Mammary epithelial cell (primary cell): Measurements from ENCODE around the gene NUP98.

ENCODE experiments used
- EZH2 ChIP-seq: IDR thresholded peaks from 2 replicates; pipeline ENCODE4 v1.6.1; 2012; ENCODE audit warnings: low read length, inconsistent platforms, borderline replicate concordance
- TF ChIP-seq, protein P1 (sequence below), 2 donors: IDR thresholded peaks in 1 of 2; conservative IDR thresholded peaks in 1 of 2; 2 replicates each; pipeline ENCODE4 v1.5.1; 2011 to 2012; ENCODE audit warnings: inconsistent platforms in 2 of 2, low read length in 2 of 2, mild to moderate bottlenecking in 2 of 2, control low read depth in 1 of 2, low read depth in 1 of 2; ENCODE audit not compliant: insufficient read depth in 1 of 2; ENCODE audit errors: extremely low read depth in 1 of 2

GRCh38 chr11:3707176-3707575 is 90.2 kb downstream of the NUP98 start:
- TF ChIP-seq, protein P1, sequence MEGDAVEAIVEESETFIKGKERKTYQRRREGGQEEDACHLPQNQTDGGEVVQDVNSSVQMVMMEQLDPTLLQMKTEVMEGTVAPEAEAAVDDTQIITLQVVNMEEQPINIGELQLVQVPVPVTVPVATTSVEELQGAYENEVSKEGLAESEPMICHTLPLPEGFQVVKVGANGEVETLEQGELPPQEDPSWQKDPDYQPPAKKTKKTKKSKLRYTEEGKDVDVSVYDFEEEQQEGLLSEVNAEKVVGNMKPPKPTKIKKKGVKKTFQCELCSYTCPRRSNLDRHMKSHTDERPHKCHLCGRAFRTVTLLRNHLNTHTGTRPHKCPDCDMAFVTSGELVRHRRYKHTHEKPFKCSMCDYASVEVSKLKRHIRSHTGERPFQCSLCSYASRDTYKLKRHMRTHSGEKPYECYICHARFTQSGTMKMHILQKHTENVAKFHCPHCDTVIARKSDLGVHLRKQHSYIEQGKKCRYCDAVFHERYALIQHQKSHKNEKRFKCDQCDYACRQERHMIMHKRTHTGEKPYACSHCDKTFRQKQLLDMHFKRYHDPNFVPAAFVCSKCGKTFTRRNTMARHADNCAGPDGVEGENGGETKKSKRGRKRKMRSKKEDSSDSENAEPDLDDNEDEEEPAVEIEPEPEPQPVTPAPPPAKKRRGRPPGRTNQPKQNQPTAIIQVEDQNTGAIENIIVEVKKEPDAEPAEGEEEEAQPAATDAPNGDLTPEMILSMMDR (conservative IDR thresholded peaks at IDR 0.05 in 1 of 2, IDR thresholded peaks at IDR 0.05 in 1 of 2; ENCODE audit: extremely low read depth in 1 of 2, insufficient read depth in 1 of 2, low read depth in 1 of 2, low read length in 2 of 2), result no peak
- no peak for TF ChIP-seq EZH2
